T-helper 2 cell treated with Interferon-gamma antibody and Interleukin-4, amounts not matched to agents 5 μg/mL and 100 μg/mL, for 36 hours (primary cell): ENCODE results near the gene SIK3.

Source experiments
- DNase-seq: peaks from one replicate; pipeline ENCODE4 v3.0.0; 2021; ENCODE audit warnings: low spot score
- H3K27ac Mint-ChIP-seq: one replicate; pipeline ENCODE4 v1.8.0; 2021; ENCODE audit warnings: mild to moderate bottlenecking, mixed read lengths
- H3K27me3 Mint-ChIP-seq: one replicate; pipeline ENCODE4 v1.8.0; 2021; ENCODE audit warnings: low read depth, mixed read lengths
- H3K36me3 Mint-ChIP-seq: one replicate; pipeline ENCODE4 v1.8.0; 2021; ENCODE audit warnings: low read depth, mixed read lengths
- H3K4me1 Mint-ChIP-seq: one replicate; pipeline ENCODE4 v1.8.0; 2021; ENCODE audit warnings: low read depth, mixed read lengths
- H3K4me3 Mint-ChIP-seq: one replicate; pipeline ENCODE4 v1.8.0; 2022; ENCODE audit warnings: mild to moderate bottlenecking, moderate library complexity, mixed read lengths
- H3K9me3 Mint-ChIP-seq: one replicate; pipeline ENCODE4 v1.8.0; 2021; ENCODE audit warnings: mixed read lengths

The SIK3 gene

GRCh38 chr11:116984589-116984988 is 113.6 kb downstream of the SIK3 start:
- H3K36me3 Mint-ChIP-seq = no peaks in the 10 kb centered on the region
- no peak overlapping the region for H3K27ac Mint-ChIP-seq
- H3K4me3 Mint-ChIP-seq = no peak overlapping the region
- no peaks in the 10 kb centered on the region for H3K27me3 Mint-ChIP-seq
- DNase-seq = no peak
- peaks cover 50% of the 10 kb centered on the region for H3K4me1 Mint-ChIP-seq
- H3K9me3 Mint-ChIP-seq = no peaks in the 10 kb centered on the region

- Mint-ChIP-seq H3K4me3 (no peak overlapping the region), H3K27ac (no peak overlapping the region), H3K36me3 (no peaks in the 10 kb centered on the region), H3K9me3 (no peaks in the 10 kb centered on the region), H3K4me1 (peaks cover 47% of the 10 kb centered on the region), H3K27me3 (no peaks in the 10 kb centered on the region)
- DNase-seq = no peak
Measured at GRCh38 chr11:116984186-116984585, 114.0 kb downstream of the SIK3 start.

- H3K4me3 Mint-ChIP-seq = no peak overlapping the region
- no peak for DNase-seq
- no peaks in the 10 kb centered on the region for H3K27me3 Mint-ChIP-seq
- no peaks in the 10 kb centered on the region for H3K9me3 Mint-ChIP-seq
- H3K4me1 Mint-ChIP-seq = peaks cover 28% of the 10 kb centered on the region
- no peak overlapping the region for H3K27ac Mint-ChIP-seq
- no peaks in the 10 kb centered on the region for H3K36me3 Mint-ChIP-seq
Measured at GRCh38 chr11:116981266-116981885, 116.9 kb downstream of the SIK3 start.

GRCh38 chr11:116980136-116980793 is 118.0 kb downstream of the SIK3 start:
- Mint-ChIP-seq H3K4me1 (peaks cover 27% of the 10 kb centered on the region), H3K36me3 (no peaks in the 10 kb centered on the region), H3K27ac (peak overlapping the region; percentile 24), H3K27me3 (no peaks in the 10 kb centered on the region), H3K9me3 (no peaks in the 10 kb centered on the region), H3K4me3 (peak overlapping the region; percentile 18)
- no peak for DNase-seq

DNA sequence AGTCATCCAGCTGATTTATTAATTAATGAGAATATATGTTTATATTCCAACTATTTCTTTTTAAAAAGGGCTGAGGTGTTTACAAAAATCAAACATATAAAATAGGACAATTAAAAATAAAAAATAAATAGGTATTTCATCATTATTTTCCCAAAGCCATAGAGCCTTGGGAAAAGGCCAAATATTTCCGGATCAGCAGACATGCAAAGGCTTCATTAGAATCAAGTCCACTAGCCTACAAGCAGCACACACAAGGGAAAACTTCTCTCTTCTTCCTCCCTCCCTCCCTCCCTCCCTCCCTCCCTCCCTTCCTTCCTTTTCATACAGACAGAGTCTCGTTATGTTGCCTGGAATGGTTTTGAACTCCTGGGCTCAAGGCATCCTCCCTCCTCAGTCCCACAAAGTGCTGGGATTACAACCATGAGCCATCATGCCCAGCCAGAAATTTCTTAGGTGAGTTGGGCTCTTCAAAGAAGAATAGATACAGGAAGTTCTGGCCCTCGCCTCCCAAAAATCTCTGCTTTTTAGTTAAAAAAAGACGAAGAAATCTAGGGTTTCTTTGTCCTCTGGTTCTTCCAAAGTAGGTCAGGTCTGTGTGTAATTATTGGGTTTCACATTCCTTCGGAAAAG is 121.2 kb downstream of the SIK3 start:
- Mint-ChIP-seq H3K9me3 (no peaks in the 10 kb centered on the region), H3K27ac (no peak overlapping the region), H3K27me3 (no peaks in the 10 kb centered on the region), H3K36me3 (no peaks in the 10 kb centered on the region), H3K4me1 (peaks cover 17% of the 10 kb centered on the region), H3K4me3 (no peak overlapping the region)
- no peak for DNase-seq

GRCh38 chr11:116975661-116976060 is 122.6 kb downstream of the SIK3 start:
- Mint-ChIP-seq H3K4me3 (no peak overlapping the region), H3K9me3 (no peaks in the 10 kb centered on the region), H3K4me1 (peaks cover 7% of the 10 kb centered on the region)

GRCh38 chr11:116973270-116973669 is 125.0 kb downstream of the SIK3 start:
- no peak overlapping the region for H3K27ac Mint-ChIP-seq
- DNase-seq = no peak
- H3K9me3 Mint-ChIP-seq = no peaks in the 10 kb centered on the region
- H3K36me3 Mint-ChIP-seq = no peaks in the 10 kb centered on the region
- H3K27me3 Mint-ChIP-seq = no peaks in the 10 kb centered on the region
- H3K4me1 Mint-ChIP-seq = peaks cover 4% of the 10 kb centered on the region
- H3K4me3 Mint-ChIP-seq = no peak overlapping the region

More at GRCh38 chr11:116975661-116976060, 122.6 kb downstream of the SIK3 start:
- no peak for DNase-seq
- no peak overlapping the region for H3K27ac Mint-ChIP-seq
- H3K36me3 Mint-ChIP-seq = no peaks in the 10 kb centered on the region
- H3K27me3 Mint-ChIP-seq = no peaks in the 10 kb centered on the region

DNA sequence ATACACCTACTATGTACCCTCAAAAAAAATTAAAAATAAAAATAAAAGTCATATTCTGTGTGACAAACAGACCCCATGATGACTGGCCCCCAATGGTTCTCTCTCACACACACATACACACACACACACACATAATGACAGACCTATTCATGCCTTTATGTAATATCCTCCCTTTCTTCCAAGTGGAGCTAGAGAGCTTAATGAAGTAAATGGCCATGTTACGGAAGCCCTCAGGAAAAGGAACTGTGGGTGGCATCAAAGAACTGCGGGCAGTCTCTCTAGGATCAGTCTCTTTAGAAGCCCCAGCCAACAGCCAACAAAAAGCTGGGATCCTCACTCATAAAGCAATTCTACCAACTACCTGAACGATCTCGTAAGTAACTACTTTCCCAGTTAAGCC is 125.5 kb downstream of the SIK3 start:
- Mint-ChIP-seq H3K4me3 (no peak overlapping the region), H3K27me3 (no peaks in the 10 kb centered on the region), H3K9me3 (no peaks in the 10 kb centered on the region), H3K4me1 (peaks cover 4% of the 10 kb centered on the region), H3K36me3 (no peaks in the 10 kb centered on the region), H3K27ac (no peak overlapping the region)
- no peak for DNase-seq

DNA sequence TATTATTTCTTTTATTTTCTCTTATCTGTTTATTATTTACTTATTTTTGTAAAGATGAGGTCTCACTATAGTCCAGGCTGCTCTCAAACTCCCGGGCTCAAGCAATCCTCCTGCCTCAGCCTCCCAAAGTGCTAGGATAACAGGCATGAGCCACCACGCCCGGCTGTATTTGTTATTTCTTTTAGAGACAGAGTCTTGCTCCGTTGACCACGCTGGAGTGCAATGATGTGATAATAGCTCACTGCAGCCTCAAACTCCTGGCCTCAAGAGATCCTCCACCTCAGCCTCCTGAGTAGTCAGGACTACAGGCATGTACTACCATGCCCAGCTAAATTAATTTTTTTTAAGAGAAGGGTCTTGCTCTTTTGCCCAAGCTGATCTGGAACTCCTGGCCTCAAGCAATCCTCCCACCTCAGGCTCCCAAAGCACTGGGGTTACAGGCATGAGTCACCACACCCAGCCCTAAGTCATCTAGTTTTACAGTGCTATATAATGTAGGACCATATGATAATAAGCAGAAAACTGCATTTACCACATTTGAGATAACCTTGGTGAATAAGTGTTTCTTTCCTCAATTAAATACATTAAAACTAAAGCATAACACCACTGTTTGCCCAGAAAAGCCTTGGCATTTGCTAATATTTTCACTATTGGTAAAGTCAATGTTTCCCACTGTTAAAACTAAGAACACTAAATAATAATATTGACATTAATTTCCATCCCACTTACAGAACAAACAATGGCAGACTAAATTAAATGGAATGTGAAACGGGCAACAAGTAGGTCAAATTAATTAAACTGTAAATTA is 127.5 kb downstream of the SIK3 start:
- DNase-seq = no peak
- H3K27ac Mint-ChIP-seq = no peak overlapping the region
- H3K36me3 Mint-ChIP-seq = peaks cover 2% of the 10 kb centered on the region
- H3K9me3 Mint-ChIP-seq = no peaks in the 10 kb centered on the region
- H3K27me3 Mint-ChIP-seq = no peaks in the 10 kb centered on the region
- H3K4me3 Mint-ChIP-seq = no peak overlapping the region
- H3K4me1 Mint-ChIP-seq = peaks cover 4% of the 10 kb centered on the region

DNA sequence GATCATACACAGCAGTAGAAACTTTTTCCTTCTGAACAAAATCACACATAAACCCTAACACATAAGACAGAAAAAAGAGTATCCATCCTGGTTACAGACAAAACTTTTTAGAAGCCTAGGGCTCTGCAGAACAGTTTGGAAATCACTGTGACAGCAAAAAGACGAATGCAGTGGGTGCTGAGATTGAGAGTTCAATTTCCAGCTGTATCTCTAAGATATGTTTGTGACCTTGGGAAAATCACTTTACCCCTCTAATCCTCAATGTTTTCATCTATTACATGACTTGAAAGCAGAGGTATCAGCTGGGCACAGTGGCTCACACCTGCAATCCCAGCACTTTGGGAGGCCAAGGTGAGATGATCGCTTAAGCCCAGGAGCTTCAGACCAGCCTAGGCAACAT is 128.5 kb downstream of the SIK3 start:
- Mint-ChIP-seq H3K4me3 (no peak overlapping the region), H3K27me3 (no peaks in the 10 kb centered on the region), H3K27ac (no peak overlapping the region), H3K36me3 (peaks cover 2% of the 10 kb centered on the region), H3K9me3 (no peaks in the 10 kb centered on the region), H3K4me1 (peaks cover 4% of the 10 kb centered on the region)
- no peak for DNase-seq

DNA sequence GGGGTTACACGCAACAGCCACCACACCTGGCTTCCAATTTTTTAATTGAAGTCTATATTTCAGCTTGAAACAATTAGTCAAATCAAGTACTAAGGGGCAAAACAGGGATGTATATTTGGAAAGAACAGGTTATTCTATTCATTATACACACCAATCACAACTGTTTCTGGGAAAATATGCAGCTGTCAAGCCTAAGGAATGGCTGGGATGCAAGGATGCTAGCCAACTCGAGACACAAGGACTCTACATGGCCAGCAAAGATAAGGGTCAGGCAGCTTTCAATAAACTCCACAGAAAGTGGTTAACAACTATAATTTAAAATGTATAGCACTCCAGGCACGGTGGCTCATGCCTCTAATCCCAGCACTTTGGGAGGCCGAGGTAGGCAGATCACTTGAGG is 134.0 kb downstream of the SIK3 start:
- DNase-seq = no peak
- H3K27ac Mint-ChIP-seq = no peak overlapping the region
- H3K4me1 Mint-ChIP-seq = no peaks in the 10 kb centered on the region
- no peaks in the 10 kb centered on the region for H3K9me3 Mint-ChIP-seq
- no peak overlapping the region for H3K4me3 Mint-ChIP-seq
- peaks cover 2% of the 10 kb centered on the region for H3K36me3 Mint-ChIP-seq
- H3K27me3 Mint-ChIP-seq = no peaks in the 10 kb centered on the region

DNA sequence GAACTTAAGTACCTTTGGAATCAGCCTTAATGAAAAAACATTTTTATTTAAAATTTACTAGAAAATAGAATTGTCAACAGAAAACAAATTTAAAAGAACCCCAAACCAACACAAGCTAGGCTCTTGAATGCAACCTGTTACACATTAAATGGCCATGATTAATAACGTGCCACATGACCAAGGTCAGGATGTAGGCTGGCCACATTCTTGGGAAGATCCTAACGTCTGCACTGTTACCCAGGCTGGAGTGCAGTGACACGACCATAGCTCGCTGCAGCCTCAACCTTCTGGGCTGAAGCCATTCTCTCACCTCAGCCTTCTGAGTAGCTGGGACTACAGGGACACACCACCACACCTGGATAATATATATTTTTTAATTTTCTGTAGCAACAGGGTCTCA is 134.4 kb downstream of the SIK3 start:
- no peaks in the 10 kb centered on the region for H3K27me3 Mint-ChIP-seq

DNA sequence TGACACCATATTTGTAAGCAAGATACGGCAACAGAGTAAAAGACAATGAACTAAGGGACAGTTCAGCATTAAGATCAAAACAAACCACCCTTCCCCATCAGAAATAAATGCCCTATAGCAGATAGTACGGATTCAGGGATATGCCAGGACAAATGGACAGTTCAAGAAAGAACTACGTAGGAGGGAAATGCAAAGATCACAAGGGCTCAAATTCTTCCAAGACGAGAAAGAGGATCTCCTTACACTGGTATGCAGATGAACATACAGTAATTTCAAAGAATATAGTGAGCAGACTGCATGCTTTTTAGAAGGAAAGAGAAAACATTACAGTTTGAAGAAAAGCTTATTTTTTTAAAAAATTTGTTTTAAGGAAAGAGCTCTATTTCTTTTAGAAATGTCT is 136.1 kb downstream of the SIK3 start:
- Mint-ChIP-seq H3K27me3 (no peaks in the 10 kb centered on the region), H3K36me3 (peaks cover 2% of the 10 kb centered on the region), H3K9me3 (no peaks in the 10 kb centered on the region), H3K4me1 (peaks cover 7% of the 10 kb centered on the region), H3K27ac (no peak overlapping the region), H3K4me3 (no peak overlapping the region)
- no peak for DNase-seq

More for the DNA sequence above, 134.4 kb downstream of the SIK3 start:
- Mint-ChIP-seq H3K4me3 (no peak overlapping the region), H3K27ac (no peak overlapping the region), H3K4me1 (no peaks in the 10 kb centered on the region), H3K36me3 (peaks cover 2% of the 10 kb centered on the region), H3K9me3 (no peaks in the 10 kb centered on the region)
- DNase-seq = no peak

DNA sequence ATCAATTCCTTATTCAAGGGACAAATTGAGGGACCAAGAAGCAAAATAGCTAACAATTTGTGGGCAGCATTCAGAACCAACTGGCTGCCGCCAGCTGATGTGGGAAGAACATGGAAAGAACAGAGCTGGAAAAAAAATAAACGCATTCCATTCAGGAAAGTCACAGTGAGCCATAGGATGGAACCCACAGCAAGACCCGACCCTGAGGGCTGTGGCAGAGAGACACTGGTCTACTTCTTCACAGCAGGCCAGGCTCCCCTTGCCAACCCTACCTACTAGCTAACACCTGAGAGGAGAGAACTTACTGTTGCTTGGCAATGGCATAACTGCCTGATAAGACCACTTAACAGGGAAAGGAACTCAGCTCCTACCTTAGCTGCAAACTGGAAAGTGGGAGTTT is 137.3 kb downstream of the SIK3 start:
- no peak overlapping the region for H3K27ac Mint-ChIP-seq
- no peak for DNase-seq

More for the DNA sequence above, 137.3 kb downstream of the SIK3 start:
- no peak overlapping the region for H3K4me3 Mint-ChIP-seq
- peaks cover 8% of the 10 kb centered on the region for H3K36me3 Mint-ChIP-seq
- H3K27me3 Mint-ChIP-seq = no peaks in the 10 kb centered on the region
- H3K4me1 Mint-ChIP-seq = peaks cover 8% of the 10 kb centered on the region
- no peaks in the 10 kb centered on the region for H3K9me3 Mint-ChIP-seq
